Measurements from ENCODE around the gene LAMTOR3.

Gene LAMTOR3

GRCh38 chr4:99894161-99894997 is at the start of gene LAMTOR3:
Gene LAMTOR3 (minus strand): TSS chr4:99894427. CDS start chr4:99893963, 464 bp downstream.
- peak within 1 kb of the TSS; percentile 95 for H3K4me3 ChIP-seq (ENCODE audit: low read length)
- H3K9me3 ChIP-seq (ENCODE audit: control insufficient read depth, low read depth, low read length), result no peaks in the 10 kb centered on the region
- peaks cover under 1% of the 10 kb centered on the region for H3K36me3 ChIP-seq (ENCODE audit: control insufficient read depth, low read depth, low read length)
- H3K4me1 ChIP-seq (ENCODE audit: control insufficient read depth, low read depth, low read length), result no peaks in the 10 kb centered on the region
- H3K27me3 ChIP-seq (ENCODE audit: control insufficient read depth, insufficient read depth, low read length), result no peaks in the 10 kb centered on the region
- H3K9ac ChIP-seq (ENCODE audit: low read length), result peak within 1 kb of the TSS; percentile 72
- H3K27ac ChIP-seq (ENCODE audit: low read length), result peak within 1 kb of the TSS; percentile 84

GRCh38 chr4:99938243-99938753 is 44.1 kb upstream of the LAMTOR3 start:
- Histone ChIP-seq H3K9me3 (ENCODE audit: control insufficient read depth, low read depth, low read length) (no peaks in the 10 kb centered on the region), H3K9ac (ENCODE audit: low read length) (no peak overlapping the region), H3K4me3 (ENCODE audit: low read length) (no peak overlapping the region), H3K36me3 (ENCODE audit: control insufficient read depth, low read depth, low read length) (no peaks in the 10 kb centered on the region), H3K4me1 (ENCODE audit: control insufficient read depth, low read depth, low read length) (no peaks in the 10 kb centered on the region), H3K27ac (ENCODE audit: low read length) (no peak overlapping the region), H3K27me3 (ENCODE audit: control insufficient read depth, insufficient read depth, low read length) (no peaks in the 10 kb centered on the region)

- peaks cover 4% of the 10 kb centered on the region for H3K36me3 ChIP-seq (ENCODE audit: control insufficient read depth, low read depth, low read length)
- H3K9ac ChIP-seq (ENCODE audit: low read length), result no peak overlapping the region
- no peaks in the 10 kb centered on the region for H3K4me1 ChIP-seq (ENCODE audit: control insufficient read depth, low read depth, low read length)
- no peaks in the 10 kb centered on the region for H3K9me3 ChIP-seq (ENCODE audit: control insufficient read depth, low read depth, low read length)
- no peak overlapping the region for H3K4me3 ChIP-seq (ENCODE audit: low read length)
- no peaks in the 10 kb centered on the region for H3K27me3 ChIP-seq (ENCODE audit: control insufficient read depth, insufficient read depth, low read length)
- no peak overlapping the region for H3K27ac ChIP-seq (ENCODE audit: low read length)
These were observed 40.7 kb upstream of the LAMTOR3 start for GRCh38 chr4:99934891-99935290.

GRCh38 chr4:99927566-99927965 is 33.3 kb upstream of the LAMTOR3 start:
- Histone ChIP-seq H3K36me3 (ENCODE audit: control insufficient read depth, low read depth, low read length) (peaks cover 10% of the 10 kb centered on the region), H3K27me3 (ENCODE audit: control insufficient read depth, insufficient read depth, low read length) (no peaks in the 10 kb centered on the region), H3K4me1 (ENCODE audit: control insufficient read depth, low read depth, low read length) (no peaks in the 10 kb centered on the region), H3K4me3 (ENCODE audit: low read length) (no peak overlapping the region), H3K27ac (ENCODE audit: low read length) (no peak overlapping the region), H3K9ac (ENCODE audit: low read length) (no peak overlapping the region), H3K9me3 (ENCODE audit: control insufficient read depth, low read depth, low read length) (no peaks in the 10 kb centered on the region)

GRCh38 chr4:99921174-99921573 is 26.9 kb upstream of the LAMTOR3 start:
- Histone ChIP-seq H3K4me1 (ENCODE audit: control insufficient read depth, low read depth, low read length) (no peaks in the 10 kb centered on the region), H3K9me3 (ENCODE audit: control insufficient read depth, low read depth, low read length) (no peaks in the 10 kb centered on the region), H3K4me3 (ENCODE audit: low read length) (no peak overlapping the region), H3K27me3 (ENCODE audit: control insufficient read depth, insufficient read depth, low read length) (no peaks in the 10 kb centered on the region), H3K36me3 (ENCODE audit: control insufficient read depth, low read depth, low read length) (peaks cover 14% of the 10 kb centered on the region), H3K9ac (ENCODE audit: low read length) (no peak overlapping the region), H3K27ac (ENCODE audit: low read length) (no peak overlapping the region)

GRCh38 chr4:99918656-99919055 is 24.4 kb upstream of the LAMTOR3 start:
- no peak overlapping the region for H3K27ac ChIP-seq (ENCODE audit: low read length)
- H3K36me3 ChIP-seq (ENCODE audit: control insufficient read depth, low read depth, low read length), result peaks cover 14% of the 10 kb centered on the region
- no peaks in the 10 kb centered on the region for H3K9me3 ChIP-seq (ENCODE audit: control insufficient read depth, low read depth, low read length)
- no peaks in the 10 kb centered on the region for H3K4me1 ChIP-seq (ENCODE audit: control insufficient read depth, low read depth, low read length)
- H3K4me3 ChIP-seq (ENCODE audit: low read length), result no peak overlapping the region
- no peak overlapping the region for H3K9ac ChIP-seq (ENCODE audit: low read length)
- no peaks in the 10 kb centered on the region for H3K27me3 ChIP-seq (ENCODE audit: control insufficient read depth, insufficient read depth, low read length)

- Histone ChIP-seq H3K36me3 (ENCODE audit: control insufficient read depth, low read depth, low read length) (peaks cover 8% of the 10 kb centered on the region), H3K9me3 (ENCODE audit: control insufficient read depth, low read depth, low read length) (no peaks in the 10 kb centered on the region), H3K27ac (ENCODE audit: low read length) (no peak overlapping the region), H3K27me3 (ENCODE audit: control insufficient read depth, insufficient read depth, low read length) (no peaks in the 10 kb centered on the region), H3K4me3 (ENCODE audit: low read length) (no peak overlapping the region), H3K9ac (ENCODE audit: low read length) (no peak overlapping the region), H3K4me1 (ENCODE audit: control insufficient read depth, low read depth, low read length) (no peaks in the 10 kb centered on the region)
These were observed 23.3 kb upstream of the LAMTOR3 start for GRCh38 chr4:99917575-99917974.

- no peaks in the 10 kb centered on the region for H3K9me3 ChIP-seq (ENCODE audit: control insufficient read depth, low read depth, low read length)
- H3K4me3 ChIP-seq (ENCODE audit: low read length), result no peak overlapping the region
- no peaks in the 10 kb centered on the region for H3K27me3 ChIP-seq (ENCODE audit: control insufficient read depth, insufficient read depth, low read length)
- no peaks in the 10 kb centered on the region for H3K4me1 ChIP-seq (ENCODE audit: control insufficient read depth, low read depth, low read length)
- H3K36me3 ChIP-seq (ENCODE audit: control insufficient read depth, low read depth, low read length), result no peaks in the 10 kb centered on the region
- H3K27ac ChIP-seq (ENCODE audit: low read length), result no peak overlapping the region
- H3K9ac ChIP-seq (ENCODE audit: low read length), result no peak overlapping the region
These were observed 21.2 kb upstream of the LAMTOR3 start for GRCh38 chr4:99915449-99915848.

- H3K27ac ChIP-seq (ENCODE audit: low read length), result peak overlapping the region; percentile 84
These were observed 771 bp upstream of the LAMTOR3 start for GRCh38 chr4:99894998-99895397.

GRCh38 chr4:99893839-99894160 is 427 bp downstream of the LAMTOR3 start:
- no peaks in the 10 kb centered on the region for H3K9me3 ChIP-seq (ENCODE audit: control insufficient read depth, low read depth, low read length)
- H3K27me3 ChIP-seq (ENCODE audit: control insufficient read depth, insufficient read depth, low read length), result no peaks in the 10 kb centered on the region
- no peaks in the 10 kb centered on the region for H3K4me1 ChIP-seq (ENCODE audit: control insufficient read depth, low read depth, low read length)
- no peaks in the 10 kb centered on the region for H3K36me3 ChIP-seq (ENCODE audit: control insufficient read depth, low read depth, low read length)
- peak overlapping the region; percentile 68 for H3K27ac ChIP-seq (ENCODE audit: low read length)
- H3K9ac ChIP-seq (ENCODE audit: low read length), result peak overlapping the region; percentile 72
- H3K4me3 ChIP-seq (ENCODE audit: low read length), result peak overlapping the region; percentile 95

More at GRCh38 chr4:99894998-99895397, 771 bp upstream of the LAMTOR3 start:
- Histone ChIP-seq H3K9ac (ENCODE audit: low read length) (peak overlapping the region; percentile 68), H3K4me1 (ENCODE audit: control insufficient read depth, low read depth, low read length) (no peaks in the 10 kb centered on the region), H3K9me3 (ENCODE audit: control insufficient read depth, low read depth, low read length) (no peaks in the 10 kb centered on the region), H3K36me3 (ENCODE audit: control insufficient read depth, low read depth, low read length) (peaks cover 4% of the 10 kb centered on the region), H3K4me3 (ENCODE audit: low read length) (peak overlapping the region; percentile 86), H3K27me3 (ENCODE audit: control insufficient read depth, insufficient read depth, low read length) (no peaks in the 10 kb centered on the region)

- Histone ChIP-seq H3K27ac (ENCODE audit: low read length) (no peak overlapping the region), H3K9me3 (ENCODE audit: control insufficient read depth, low read depth, low read length) (no peaks in the 10 kb centered on the region), H3K36me3 (ENCODE audit: control insufficient read depth, low read depth, low read length) (no peaks in the 10 kb centered on the region), H3K9ac (ENCODE audit: low read length) (no peak overlapping the region), H3K4me3 (ENCODE audit: low read length) (peak overlapping the region; percentile 95), H3K27me3 (ENCODE audit: control insufficient read depth, insufficient read depth, low read length) (no peaks in the 10 kb centered on the region), H3K4me1 (ENCODE audit: control insufficient read depth, low read depth, low read length) (no peaks in the 10 kb centered on the region)
These were observed 1.2 kb downstream of the LAMTOR3 start for GRCh38 chr4:99893029-99893428.

GRCh38 chr4:99891351-99891750 is 2.9 kb downstream of the LAMTOR3 start:
- Histone ChIP-seq H3K36me3 (ENCODE audit: control insufficient read depth, low read depth, low read length) (no peaks in the 10 kb centered on the region), H3K27me3 (ENCODE audit: control insufficient read depth, insufficient read depth, low read length) (no peaks in the 10 kb centered on the region), H3K4me1 (ENCODE audit: control insufficient read depth, low read depth, low read length) (no peaks in the 10 kb centered on the region), H3K9ac (ENCODE audit: low read length) (no peak overlapping the region), H3K4me3 (ENCODE audit: low read length) (no peak overlapping the region), H3K27ac (ENCODE audit: low read length) (no peak overlapping the region), H3K9me3 (ENCODE audit: control insufficient read depth, low read depth, low read length) (no peaks in the 10 kb centered on the region)
